ENCODE measurements around the gene DNMT3A.

- no peak for TF ChIP-seq CTCF (IDR thresholded peaks at IDR 0.05; ENCODE audit: insufficient read depth, low read depth, low read length)
- TF ChIP-seq EZH2 (IDR thresholded peaks at IDR 0.05; ENCODE audit: insufficient read depth, low read length), result no peak
Observed at GRCh38 chr2:25273985-25274535, 67.7 kb downstream of the DNMT3A start.
